GM18520 (cell line): Measurements from ENCODE around the gene PKN2.

Experiments
- ATAC-seq: cut with Tn5 transposase; IDR thresholded peaks from one replicate; pipeline ENCODE4 v1.9.1; 2021; ENCODE audit not compliant: unreplicated experiment

The PKN2 gene

GRCh38 chr1:88731475-88732269, 47.6 kb downstream of the PKN2 start:
- ATAC-seq: no peak

DNA sequence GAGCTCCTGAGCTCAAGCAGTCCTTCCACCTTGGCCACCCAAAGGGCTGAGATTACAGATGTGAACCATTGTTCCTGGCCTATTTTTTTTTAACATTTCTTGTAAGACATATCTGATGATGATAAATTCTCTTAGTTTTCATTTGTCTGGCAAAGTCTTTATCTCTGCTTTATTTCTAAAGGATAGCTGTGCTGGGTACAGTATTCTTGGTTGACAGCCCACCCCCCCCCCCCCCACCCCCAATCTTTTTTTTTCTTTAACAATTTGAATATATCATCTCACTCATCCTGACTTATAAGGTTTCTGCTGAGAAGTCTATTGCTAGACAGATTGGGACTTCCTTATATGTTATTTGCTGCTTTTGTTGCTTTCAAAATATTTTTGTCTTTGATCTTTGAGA, 51.3 kb downstream of the PKN2 start:
- no peak for ATAC-seq

GRCh38 chr1:88735909-88736308, 51.8 kb downstream of the PKN2 start:
- no peak for ATAC-seq

DNA sequence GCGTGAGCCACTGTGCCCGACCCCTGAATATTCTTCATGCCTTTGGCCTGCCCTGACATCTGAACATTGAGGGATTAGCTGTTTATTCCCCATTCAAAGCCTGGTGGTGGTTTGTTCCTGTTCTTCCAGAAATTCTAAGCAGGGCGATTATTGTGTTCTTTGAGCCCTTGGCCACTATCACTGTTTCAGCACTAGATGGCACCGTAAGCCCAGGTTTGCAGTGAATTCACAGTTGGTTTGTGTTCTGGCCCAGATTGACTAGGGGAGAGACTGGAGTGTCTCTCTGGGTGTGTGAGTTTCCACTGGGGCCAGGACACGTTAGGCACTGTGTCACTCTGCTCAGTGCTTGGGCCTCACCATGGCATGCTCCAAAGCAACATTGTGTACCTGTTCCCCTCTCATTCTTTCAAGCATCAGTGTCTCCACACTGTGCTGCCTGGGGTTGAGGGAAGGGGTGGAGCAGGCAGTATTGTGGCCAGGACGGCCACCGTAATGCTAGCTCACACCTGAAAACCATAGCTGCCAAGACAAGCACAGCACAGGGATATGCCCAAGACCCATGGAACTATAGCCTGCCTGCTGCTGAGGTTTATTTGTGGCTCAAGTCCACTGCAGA, 52.7 kb downstream of the PKN2 start:
- no peak for ATAC-seq

- no peak for ATAC-seq
These were observed 53.4 kb downstream of the PKN2 start for GRCh38 chr1:88737338-88737927.

GRCh38 chr1:88740784-88741183, 56.7 kb downstream of the PKN2 start:
- ATAC-seq: no peak

DNA sequence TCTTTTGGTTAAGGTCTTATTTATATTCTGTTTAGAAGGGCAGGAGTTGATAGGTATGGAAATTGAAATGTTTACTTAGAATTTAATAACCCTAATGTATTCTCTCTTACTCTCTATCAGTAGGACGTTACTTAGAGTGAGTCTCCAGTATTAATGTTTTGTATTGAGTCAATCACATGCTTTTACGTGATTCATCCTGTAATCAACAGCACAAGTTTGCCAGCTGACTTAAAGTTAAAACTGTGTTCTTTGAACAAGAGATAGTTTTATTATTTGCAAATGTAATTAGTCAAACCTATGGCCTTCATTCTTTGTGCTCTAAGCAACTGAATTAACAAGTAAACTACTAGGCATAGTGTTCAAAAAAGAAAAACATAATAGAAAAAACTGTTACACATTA, 57.3 kb downstream of the PKN2 start:
- ATAC-seq: no peak

DNA sequence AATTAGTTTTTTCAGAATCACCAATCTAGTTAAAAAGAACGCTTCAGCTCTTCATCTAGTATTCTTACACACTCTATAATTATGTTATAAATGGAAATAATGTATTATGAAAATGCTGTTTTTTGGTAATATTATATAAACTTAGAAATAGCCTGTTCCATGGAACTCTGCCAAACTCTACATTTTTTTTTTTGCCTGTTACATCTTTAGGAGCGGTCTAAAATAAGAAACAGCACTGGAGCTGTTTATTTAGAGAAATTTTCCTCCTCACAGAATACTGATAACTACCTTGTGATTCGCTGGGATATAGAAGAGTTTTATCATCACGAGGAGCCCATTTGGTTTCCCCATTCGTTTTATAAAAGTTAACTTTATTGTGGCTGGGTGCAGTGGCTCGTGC, 58.5 kb downstream of the PKN2 start:
- no peak for ATAC-seq

GRCh38 chr1:88744142-88744541, 60.1 kb downstream of the PKN2 start:
- no peak for ATAC-seq

- no peak for ATAC-seq
These were observed 62.8 kb downstream of the PKN2 start for GRCh38 chr1:88746916-88747315.

GRCh38 chr1:88751714-88752113, 67.6 kb downstream of the PKN2 start:
- ATAC-seq: no peak

GRCh38 chr1:88753506-88753905, 69.4 kb downstream of the PKN2 start:
- ATAC-seq: no peak

- ATAC-seq: no peak
These were observed 79.8 kb downstream of the PKN2 start for GRCh38 chr1:88763649-88764406.

DNA sequence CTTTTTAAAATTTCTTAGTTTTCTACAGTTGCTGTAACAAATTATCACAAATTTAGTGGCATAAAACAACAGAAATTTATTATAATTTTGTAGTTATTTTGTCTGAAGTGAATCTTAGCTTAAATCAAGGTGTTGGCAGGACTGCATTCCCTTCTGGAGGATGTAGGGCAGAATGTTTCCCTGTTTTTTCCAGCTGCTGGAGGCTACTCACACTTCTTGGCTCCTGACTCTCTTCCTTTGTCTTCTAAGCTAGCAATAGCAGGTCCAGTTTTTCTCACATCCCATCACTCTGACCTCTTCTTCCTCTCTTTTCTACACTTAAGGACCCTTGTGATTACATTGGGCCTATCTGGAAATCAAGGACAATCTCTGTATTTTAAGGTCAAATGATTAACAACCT, 84.1 kb downstream of the PKN2 start:
- ATAC-seq: no peak

DNA sequence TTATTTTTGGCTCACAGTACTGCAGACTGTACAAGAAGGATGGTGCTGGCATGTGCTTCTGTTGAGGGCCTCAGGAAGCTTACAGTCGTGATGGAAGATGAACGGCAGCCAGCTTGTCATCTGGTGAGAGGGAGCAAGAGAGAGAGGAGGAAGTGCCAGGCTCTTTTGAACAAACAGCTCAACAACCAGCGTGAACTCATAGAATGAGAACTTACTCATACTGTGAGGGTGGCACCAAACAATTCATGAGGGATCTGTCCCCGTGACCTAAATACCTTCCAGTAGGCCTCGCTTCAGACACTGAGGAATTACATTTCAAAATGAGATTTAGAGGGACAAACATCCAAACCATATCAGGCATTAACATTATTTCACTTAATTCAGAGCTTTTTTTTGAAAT, 84.7 kb downstream of the PKN2 start:
- ATAC-seq: no peak

DNA sequence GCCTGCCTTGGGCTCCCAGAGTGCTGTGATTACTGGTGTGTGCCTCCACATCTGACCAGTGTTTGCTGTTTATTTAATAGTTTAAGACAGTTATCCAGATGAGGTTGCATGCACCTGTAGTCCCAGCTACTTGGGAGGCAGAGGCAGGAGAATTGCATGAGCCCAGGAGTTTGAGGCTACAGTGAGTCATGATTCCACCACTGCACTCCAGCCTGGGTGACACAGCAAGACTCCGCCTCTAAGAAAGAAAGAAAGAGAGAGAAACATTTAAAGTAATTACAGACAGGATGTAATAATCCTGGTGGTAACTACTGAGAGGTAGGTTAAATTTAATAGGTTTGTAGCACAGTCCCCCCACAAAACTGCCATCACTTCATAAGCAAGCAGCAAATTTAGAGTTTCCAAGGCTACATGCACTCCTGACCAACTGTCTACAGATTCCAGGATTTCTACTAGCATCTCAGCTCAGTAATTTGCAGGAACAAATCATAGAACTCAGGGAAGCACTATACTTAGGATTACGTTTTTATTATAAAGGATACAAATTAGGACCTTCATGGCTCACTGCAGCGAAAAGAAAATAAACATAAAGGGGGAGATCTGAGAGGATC, 89.6 kb downstream of the PKN2 start:
- ATAC-seq: no peak

GRCh38 chr1:88774151-88774556, 90.1 kb downstream of the PKN2 start:
- no peak for ATAC-seq

DNA sequence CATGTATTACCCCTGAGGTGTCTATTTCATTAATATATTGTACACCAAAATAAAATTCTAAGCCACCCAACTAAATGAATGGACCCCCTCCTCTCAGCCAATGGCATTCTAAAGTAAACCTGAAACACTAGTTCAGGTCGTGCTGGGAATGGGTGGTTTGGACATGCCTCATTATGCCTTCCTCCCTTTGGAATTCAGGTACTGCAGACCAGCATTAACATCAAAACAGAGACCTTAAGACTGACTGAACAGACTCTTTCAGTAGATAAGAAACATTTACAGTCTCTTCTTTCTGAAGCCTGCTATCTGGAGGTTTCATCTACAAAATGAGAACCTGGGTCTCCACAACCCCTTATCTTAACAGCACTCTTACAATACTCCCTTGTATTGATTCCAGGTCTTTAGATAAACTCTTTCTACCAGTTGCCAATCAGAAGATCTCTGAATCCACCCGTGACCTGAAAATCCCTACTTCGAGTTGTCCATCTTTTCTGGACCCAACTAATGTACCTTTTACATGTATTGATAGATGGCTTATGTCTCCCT, 93.6 kb downstream of the PKN2 start:
- no peak for ATAC-seq

GRCh38 chr1:88779880-88780279, 95.8 kb downstream of the PKN2 start:
- ATAC-seq: no peak

DNA sequence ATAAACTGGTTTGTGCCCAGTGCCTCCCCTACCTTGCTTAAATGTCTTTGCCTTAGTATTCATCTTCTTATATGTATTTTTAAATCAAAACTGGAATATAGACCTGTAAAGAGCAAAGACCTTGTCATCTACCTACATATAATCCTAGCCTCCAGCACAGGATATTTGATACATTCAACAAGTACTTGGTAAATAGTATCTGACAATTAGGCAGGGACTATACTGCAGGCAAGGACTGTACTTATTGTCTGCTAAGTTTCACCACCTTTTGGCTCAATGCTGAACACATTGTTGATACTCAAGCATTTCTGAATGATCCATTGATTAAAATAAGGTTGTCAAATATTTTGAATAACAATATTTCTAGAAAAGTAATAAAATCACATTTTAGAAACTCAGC, 96.4 kb downstream of the PKN2 start:
- no peak for ATAC-seq

GRCh38 chr1:88783145-88783544, 99.1 kb downstream of the PKN2 start:
- ATAC-seq: no peak
